ENCODE measurements around the gene ADGRA1.

DNA sequence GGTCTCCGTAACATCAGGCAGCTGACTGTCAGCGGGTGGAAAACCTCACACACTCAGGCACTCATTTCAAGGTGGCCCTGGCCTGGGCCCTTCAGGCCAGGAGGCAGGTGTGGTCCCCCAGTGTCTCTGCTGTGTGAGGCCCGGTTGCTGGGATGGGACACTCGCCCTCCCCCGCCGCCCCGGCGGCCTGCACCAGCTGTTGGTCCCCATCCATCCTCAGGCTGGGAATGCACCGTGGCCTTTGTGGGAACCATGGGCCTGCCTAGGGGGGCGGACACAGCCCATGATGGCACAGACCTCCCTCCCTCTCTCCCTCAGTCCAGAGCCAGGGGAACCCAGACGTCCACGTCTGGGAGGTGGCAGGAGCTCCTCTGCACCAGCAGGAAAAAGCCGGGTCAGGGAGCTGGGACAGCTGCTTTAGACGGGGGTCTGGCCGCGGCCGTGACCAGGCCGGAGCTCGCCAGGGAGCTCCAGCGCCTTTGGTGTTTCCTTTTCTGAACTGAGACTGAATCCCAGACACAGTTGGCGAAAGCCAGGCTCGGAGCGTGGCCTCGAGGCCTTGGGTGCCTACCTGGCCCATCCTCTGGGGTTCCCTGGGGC, 15.7 kb downstream of the ADGRA1 start:
- TF ChIP-seq MXI1 (IDR thresholded peaks at IDR 0.05; ENCODE audit: borderline replicate concordance, low read depth, low read length), result no peak
- TF ChIP-seq POLR2AphosphoS5 (IDR thresholded peaks at IDR 0.05; ENCODE audit: low read depth, low read length), result no peak
- TF ChIP-seq, protein P1, sequence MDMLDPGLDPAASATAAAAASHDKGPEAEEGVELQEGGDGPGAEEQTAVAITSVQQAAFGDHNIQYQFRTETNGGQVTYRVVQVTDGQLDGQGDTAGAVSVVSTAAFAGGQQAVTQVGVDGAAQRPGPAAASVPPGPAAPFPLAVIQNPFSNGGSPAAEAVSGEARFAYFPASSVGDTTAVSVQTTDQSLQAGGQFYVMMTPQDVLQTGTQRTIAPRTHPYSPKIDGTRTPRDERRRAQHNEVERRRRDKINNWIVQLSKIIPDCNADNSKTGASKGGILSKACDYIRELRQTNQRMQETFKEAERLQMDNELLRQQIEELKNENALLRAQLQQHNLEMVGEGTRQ (IDR thresholded peaks at IDR 0.05; ENCODE audit: low read depth, low read length), result no peak
- TF ChIP-seq, protein P1 (CRISPR knock-in tag; IDR thresholded peaks at IDR 0.05; ENCODE audit: borderline replicate concordance), result no peak
- no peak for TF ChIP-seq ZNF274 (CRISPR knock-in tag; IDR thresholded peaks at IDR 0.05)
- no peak for TF ChIP-seq TOE1 (CRISPR knock-in tag; IDR thresholded peaks at IDR 0.05)
- no peak for TF ChIP-seq EZH2 (conservative IDR thresholded peaks at IDR 0.05; ENCODE audit: low read depth, low read length)
- TF ChIP-seq NBN (conservative IDR thresholded peaks at IDR 0.05), result no peak

Data from HepG2 (cell line).